Heart left ventricle (tissue), 16 donors: ENCODE results near the gene CIB4. TPM values are rescaled to one million over a fixed set of nuclear protein-coding genes. Genes with fewer than 3 reads are reported as not detected.
A peak's percentile ranks its signal among the peaks of the same experiment; 100 is the strongest.

ENCODE experiments used
- ATAC-seq, 4 donors: fragments of 200-7000 bp; cut with Tn5 transposase; one replicate each; pipeline ENCODE4 v1.9.1; 2020 to 2022; ENCODE audit warnings: moderate library complexity in 4 of 4, mild to moderate bottlenecking in 3 of 4, moderate number of reproducible peaks in 1 of 4
- DNase-seq, 5 donors: peaks; one replicate each; pipeline ENCODE4 v3.0.0-alpha.2; 2020
- H3K27ac ChIP-seq, 12 donors: fragments of 200-600 bp; sonication (generic) in 4 of 12; one replicate each; pipeline versions ENCODE4 v1.5.0 to v1.8.0; 2016 to 2022; ENCODE audit warnings: mild to moderate bottlenecking in 2 of 12
- H3K27me3 ChIP-seq, 9 donors: fragments of 200-600 bp; sonication (generic) in 2 of 9; one replicate each; pipeline versions ENCODE4 v1.5.1 to v1.8.0; 2016 to 2022; ENCODE audit warnings: mild to moderate bottlenecking in 3 of 9
- H3K36me3 ChIP-seq, 9 donors: fragments of 200-600 bp; sonication (generic) in 2 of 9; one replicate each; pipeline versions ENCODE4 v1.5.0 to v1.8.0; 2018 to 2022; ENCODE audit warnings: mild to moderate bottlenecking in 2 of 9
- H3K4me1 ChIP-seq, 12 donors: fragments of 200-600 bp; sonication (generic) in 4 of 12; one replicate each; pipeline versions ENCODE4 v1.5.0 to v1.8.0; 2016 to 2022; ENCODE audit warnings: mild to moderate bottlenecking in 3 of 12
- H3K4me3 ChIP-seq, 12 donors: fragments of 200-600 bp; sonication (generic) in 4 of 12; one replicate each; pipeline versions ENCODE4 v1.5.0 to v1.8.0; 2017 to 2022; ENCODE audit warnings: mild to moderate bottlenecking in 9 of 12, moderate library complexity in 4 of 12
- H3K9me3 ChIP-seq, 12 donors: fragments of 200-600 bp; sonication (generic) in 4 of 12; one replicate each; pipeline versions ENCODE4 v1.5.0 to v1.8.0; 2016 to 2022; ENCODE audit warnings: mild to moderate bottlenecking in 1 of 12
- CTCF ChIP-seq, 12 donors: fragments of 200-600 bp; sonication (generic) in 4 of 12; IDR thresholded peaks; one replicate each; pipeline versions ENCODE4 v1.5.0 to v1.8.0; 2018 to 2022; ENCODE audit warnings: antibody characterized with exemption in 12 of 12, mild to moderate bottlenecking in 5 of 12
- POLR2A ChIP-seq, 2 donors: fragments of 450-650 bp; IDR thresholded peaks; one replicate each; pipeline ENCODE4 v1.6.1; 2017; ENCODE audit warnings: antibody characterized with exemption in 2 of 2, mild to moderate bottlenecking in 2 of 2, moderate library complexity in 2 of 2
- WGBS, 4 donors: extraction: QIAGEN DNeasy Blood & Tissue Kit in 2 of 4; methylation state at CpG; one replicate each; pipeline versions ENCODE4 v1.1.5 to v1.1.7; 2013 to 2018; 5-methylcytosine and 5-hydroxymethylcytosine counted together
- intact Hi-C, 10 donors: fragments of 100-400 bp; cut with DNase I; formaldehyde crosslinking; loops; one replicate each; pipeline versions ENCODE4 v1.11.1 to v1.14.2; 2022
- polyA plus RNA-seq, 2 donors: library from polyadenylated mRNA; stranded (reverse); fragments of 200-250 nt; gene quantifications; one replicate each; pipeline ENCODE4 v1.2.3, GENCODE V29; 2013
- total RNA-seq, 9 donors: library from RNA; depleted of rRNA in 2 of 9; stranded (reverse); fragments of >200 nt in 2 of 9; fragmentation: NEBNext Ultra II Directional in 3 of 9; extraction: Animal tissue kit (Norgen Biotek cat#: 25700) in 3 of 9; gene quantifications; one replicate each; pipeline versions ENCODE4 v1.1.0 to v1.2.4, GENCODE V29; 2016 to 2023
- donor health status: ischemic (EF 13 %, LVEDD 7.1; RV severe dilation, severe dysfunction).
- donor health status: healthy with polysubstance abuse.
- donor health status: DM: no; HTN: yes; CAD: no.
- donor health status: DM: no; HTN: no; CAD: no.
- donor health status: ischemic (EF 25% LVEDD 6.9; RV normal size, moderate dysfunction).
- donor health status: ischemic (EF 25% LVEDD 5.7; RV mildly dilated, moderate dysfunction).
- donor health status: healthy.
- donor health status: DM: yes; HTN: yes; CAD: no.
- donor health status: ischemic (EF 35%, LVEDD 5.7; RV mildly dilated, moderate dysfunction).
- donor health status: nonischemic (EF 11% LVEDD 7.7; RV severe dilation, severe dysfunction).
- donor health status: DM: yes; HTN: yes; CAD: no.
- donor health status: PGD.
- donor health status: ischemic (EF 29% LVEDD 5.4; RV normal size, mild dysfunction).
- donor health status: nonischemic (EF 23%, LVEDD 6.1; RV moderate dilation, normal function).

Gene CIB4
- total and polyA plus RNA-seq, 11 donors = not detected

DNA sequence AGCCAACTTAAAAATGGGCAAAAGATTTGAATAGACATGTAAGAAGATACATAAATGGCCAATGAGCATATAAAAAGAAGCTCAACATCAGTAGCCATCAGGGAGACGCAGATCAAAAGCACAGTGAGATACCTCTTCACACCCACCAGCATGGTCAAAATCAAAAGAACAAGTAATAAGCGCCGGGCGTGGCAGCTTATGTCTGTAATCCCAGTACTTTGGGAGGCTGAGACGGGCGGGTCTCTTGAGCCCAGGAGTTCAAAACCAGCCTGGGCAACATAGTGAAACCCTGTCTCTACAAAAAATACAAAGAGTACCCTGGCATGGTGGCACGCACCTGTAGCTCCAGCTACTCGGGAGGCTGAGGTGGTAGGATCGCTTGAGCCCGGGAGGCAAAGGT, 4.6 kb upstream of the CIB4 start:
- Histone ChIP-seq H3K4me1 (no peaks in the 10 kb centered on the region), H3K4me3 (no peak overlapping the region), H3K36me3 (no peaks in the 10 kb centered on the region), H3K9me3 (no peaks in the 10 kb centered on the region), H3K27me3 (peaks cover 0 to 37% (median 0%) of the 10 kb centered on the region in 9 donors), H3K27ac (no peak overlapping the region)
- intact Hi-C loops = no loop called here
- no peak for ATAC-seq
- TF ChIP-seq CTCF (IDR thresholded peaks at IDR 0.05) (no peak), POLR2A (IDR thresholded peaks at IDR 0.05) (no peak)
- no peak for DNase-seq
- WGBS, 4 donors = 85 to 90% (median 88%) methylated on average over 10 of the region's 10 CpGs

DNA sequence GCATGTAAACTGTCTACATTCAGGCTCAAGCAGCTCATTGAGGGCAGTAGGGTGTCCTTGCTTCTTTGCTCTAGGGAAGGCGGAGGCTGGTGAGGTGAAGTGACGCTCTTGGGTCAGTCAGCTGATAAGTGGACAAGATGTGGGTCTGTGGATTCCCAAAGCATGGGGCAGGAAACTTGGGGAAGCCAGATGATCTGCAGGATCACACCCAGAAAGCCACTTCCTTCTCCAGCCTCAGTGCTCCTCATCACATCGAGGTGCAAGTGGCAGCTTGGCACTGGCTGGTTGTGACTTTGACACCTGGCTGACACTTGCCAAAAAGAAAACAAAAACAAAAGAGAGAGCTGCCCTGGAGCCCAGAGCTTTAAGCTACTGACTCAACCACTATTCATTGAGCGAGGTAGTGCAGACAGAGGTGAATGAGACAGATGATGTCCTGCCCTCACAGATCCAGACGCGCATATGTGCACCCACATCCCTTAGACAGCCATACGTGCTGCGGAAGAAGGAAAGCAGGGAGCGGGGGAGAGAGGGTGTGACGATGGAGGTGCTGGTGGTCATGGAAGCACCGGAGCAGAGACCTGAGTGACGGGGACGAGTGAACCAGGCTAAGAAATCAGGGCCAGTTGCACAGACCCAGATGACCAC, 3.1 kb upstream of the CIB4 start:
- no peak for TF ChIP-seq CTCF (IDR thresholded peaks at IDR 0.05)
- no peak for TF ChIP-seq POLR2A (IDR thresholded peaks at IDR 0.05)
- intact Hi-C loops = no loop called here
- H3K36me3 ChIP-seq = no peaks in the 10 kb centered on the region
- H3K9me3 ChIP-seq = no peaks in the 10 kb centered on the region
- WGBS, 4 donors = 75 to 79% (median 78%) methylated on average over 13 of the region's 13 CpGs
- no peak for DNase-seq
- H3K27me3 ChIP-seq = peaks cover 0 to 37% (median 0%) of the 10 kb centered on the region in 9 donors
- no peaks in the 10 kb centered on the region for H3K4me1 ChIP-seq
- no peak overlapping the region for H3K4me3 ChIP-seq
- ATAC-seq = no peak
- no peak overlapping the region for H3K27ac ChIP-seq

- intact Hi-C loops = no loop called here
- H3K4me3 ChIP-seq = no peak overlapping the region
- TF ChIP-seq CTCF (IDR thresholded peaks at IDR 0.05) (no peak), POLR2A (IDR thresholded peaks at IDR 0.05) (no peak)
- peaks cover 0 to 36% (median 0%) of the 10 kb centered on the region in 9 donors for H3K27me3 ChIP-seq
- no peaks in the 10 kb centered on the region for H3K4me1 ChIP-seq
- H3K9me3 ChIP-seq = no peaks in the 10 kb centered on the region
- H3K36me3 ChIP-seq = no peaks in the 10 kb centered on the region
- 57 to 71% (median 60%) methylated on average over 3 of the region's 3 CpGs for WGBS, 4 donors
- peak in 1 of 5 donors; percentile 18 for DNase-seq
- no peak for ATAC-seq
- H3K27ac ChIP-seq = no peak overlapping the region
Measured at GRCh38 chr2:26642429-26642828, 1.3 kb upstream of the CIB4 start.

GRCh38 chr2:26640331-26640745, 828 bp downstream of the CIB4 start:
- H3K27ac ChIP-seq = no peak overlapping the region
- H3K4me1 ChIP-seq = no peaks in the 10 kb centered on the region
- ATAC-seq = peak in 2 of 4 donors; percentile 12 to 34
- no peak overlapping the region for H3K4me3 ChIP-seq
- intact Hi-C loops = no loop called here
- TF ChIP-seq POLR2A (IDR thresholded peaks at IDR 0.05) = no peak
- TF ChIP-seq CTCF (IDR thresholded peaks at IDR 0.05) = no peak
- no peaks in the 10 kb centered on the region for H3K36me3 ChIP-seq
- peak in 1 of 5 donors; percentile 12 for DNase-seq
- H3K27me3 ChIP-seq = peaks cover 0 to 25% (median 0%) of the 10 kb centered on the region in 9 donors
- no peaks in the 10 kb centered on the region for H3K9me3 ChIP-seq
- 39 to 45% (median 43%) methylated on average over 8 of the region's 8 CpGs for WGBS, 4 donors
